PC-9 (cell line): ENCODE measurements around the gene LUZP1. TPM values are rescaled to one million over a fixed set of nuclear protein-coding genes. Genes with fewer than 3 reads are reported as not detected.

ENCODE experiments used
- BruUV-seq: library from RNA; stranded (reverse); fragments of 400-500 nt; replicated peaks from 2 replicates; lab custom pipeline; 2021; lab: Mats Ljungman, UMichigan
- CTCF ChIA-PET: fragments of 300-600 bp; sonication (Branson Sonifier 250); formaldehyde crosslinking; loops from one replicate; lab custom pipeline; 2022; ENCODE audit warnings: antibody characterized with exemption; lab: Charles Lee
- POLR2A ChIA-PET: fragments of 300-600 bp; sonication (Branson Sonifier 250); formaldehyde crosslinking; loops from one replicate; lab custom pipeline; 2022; ENCODE audit warnings: antibody characterized with exemption; ENCODE audit not compliant: unreplicated experiment; lab: Charles Lee
- DNase-seq, 2 experiments: peaks; one replicate each; pipeline versions ENCODE4 v3.0.0 to v3.0.0-alpha.2; 2015 to 2022; ENCODE audit warnings: mixed read lengths in 1 of 2
- H2AFZ ChIP-seq: fragments of 200-600 bp; sonication (generic); 2 replicates; pipeline ENCODE4 v1.8.1; 2017; ENCODE audit warnings: antibody characterized with exemption
- H3F3A ChIP-seq: fragments of 200-600 bp; sonication (generic); 2 replicates; pipeline ENCODE4 v1.8.1; 2017; ENCODE audit warnings: antibody characterized with exemption, mild to moderate bottlenecking, low read depth; ENCODE audit not compliant: insufficient read depth
- H3K27ac ChIP-seq: fragments of 200-600 bp; sonication (generic); 2 replicates; pipeline ENCODE4 v1.6.1; 2016; ENCODE audit warnings: mixed run types
- H3K27me3 ChIP-seq: fragments of 200-600 bp; sonication (generic); 2 replicates; pipeline ENCODE4 v1.6.1; 2016; ENCODE audit warnings: low read depth, mixed run types; ENCODE audit not compliant: insufficient read depth
- H3K36me3 ChIP-seq: fragments of 200-600 bp; sonication (generic); 2 replicates; pipeline ENCODE4 v1.6.1; 2016; ENCODE audit warnings: low read depth, mixed run types
- H3K4me1 ChIP-seq: fragments of 200-600 bp; sonication (generic); replicated peaks from 2 replicates; pipeline ENCODE4 v1.6.1; 2016; ENCODE audit warnings: mixed run types; ENCODE audit not compliant: insufficient read depth
- H3K4me2 ChIP-seq: fragments of 200-600 bp; sonication (generic); 2 replicates; pipeline ENCODE4 v1.6.1; 2017; ENCODE audit warnings: mixed run types
- H3K4me3 ChIP-seq: fragments of 200-600 bp; sonication (generic); 2 replicates; pipeline ENCODE4 v1.6.1; 2016; ENCODE audit warnings: mixed run types
- H3K79me2 ChIP-seq: fragments of 200-600 bp; sonication (generic); 2 replicates; pipeline ENCODE4 v1.6.1; 2017; ENCODE audit warnings: low read depth, mixed run types
- H3K9me2 ChIP-seq: fragments of 200-600 bp; sonication (generic); 2 replicates; pipeline ENCODE4 v1.8.1; 2017; ENCODE audit warnings: mild to moderate bottlenecking; ENCODE audit not compliant: insufficient read depth
- H3K9me3 ChIP-seq: fragments of 200-600 bp; sonication (generic); 2 replicates; pipeline ENCODE4 v1.8.1; 2016; ENCODE audit warnings: low read depth; ENCODE audit not compliant: insufficient read depth
- H4K20me1 ChIP-seq: fragments of 200-600 bp; sonication (generic); 2 replicates; pipeline ENCODE4 v1.8.1; 2017; ENCODE audit not compliant: insufficient read depth
- CTCF ChIP-seq: fragments of 200-600 bp; sonication (generic); conservative IDR thresholded peaks from 2 replicates; pipeline ENCODE4 v1.6.1; 2017; ENCODE audit warnings: mixed run types, antibody characterized with exemption, mild to moderate bottlenecking, moderate library complexity
- EZH2 ChIP-seq: fragments of 200-600 bp; sonication (generic); IDR thresholded peaks from 2 replicates; pipeline ENCODE4 v1.8.0; 2017; ENCODE audit warnings: antibody characterized with exemption, low read depth
- intact Hi-C: fragments of 100-400 bp; cut with micrococcal nuclease; formaldehyde crosslinking; loops from one replicate; pipeline ENCODE4 v1.10.0; 2022; ENCODE audit not compliant: unreplicated experiment
- total RNA-seq: library from RNA; stranded (reverse); gene quantifications from 2 replicates; pipeline ENCODE4 v1.2.3, GENCODE V29; 2021

The LUZP1 gene
- total RNA-seq, 1 experiment from 2014 or later = 35.0 TPM

GRCh38 chr1:23116921-23117699, 51.5 kb downstream of the LUZP1 start:
- Histone ChIP-seq H3K4me1 (peaks cover 7% of the 10 kb centered on the region), H3K27me3 (no peaks in the 10 kb centered on the region), H3F3A (no peaks in the 10 kb centered on the region), H3K27ac (no peak overlapping the region), H3K4me3 (no peak overlapping the region), H2AFZ (no peak overlapping the region), H3K4me2 (no peak overlapping the region), H3K36me3 (no peaks in the 10 kb centered on the region), H4K20me1 (no peaks in the 10 kb centered on the region), H3K9me2 (no peaks in the 10 kb centered on the region), H3K9me3 (no peaks in the 10 kb centered on the region), H3K79me2 (peaks cover 54% of the 10 kb centered on the region)
- ChIA-PET POLR2A (no interaction called here), CTCF (no interaction called here)
- BruUV-seq = no TSS peak
- DNase-seq = no peak
- TF ChIP-seq EZH2 (no peak), CTCF (no peak)
- intact Hi-C loops = loop anchor here (2.0 kb wide), 1 partner anchor 46 kb away; no protein-coding TSS in a partner anchor

- no peak overlapping the region for H3K4me3 ChIP-seq
- intact Hi-C loops = loop anchor here (2.0 kb wide), 1 partner anchor 46 kb away; no protein-coding TSS in a partner anchor
- H3K27ac ChIP-seq = no peak overlapping the region
- ChIA-PET CTCF (no interaction called here), POLR2A (no interaction called here)
- H3K27me3 ChIP-seq = no peaks in the 10 kb centered on the region
- peaks cover 55% of the 10 kb centered on the region for H3K79me2 ChIP-seq
- TF ChIP-seq EZH2 (no peak), CTCF (no peak)
- no peaks in the 10 kb centered on the region for H4K20me1 ChIP-seq
- no peak overlapping the region for H3K4me2 ChIP-seq
- H3F3A ChIP-seq = no peaks in the 10 kb centered on the region
- H3K36me3 ChIP-seq = no peaks in the 10 kb centered on the region
- DNase-seq = no peak
- H3K4me1 ChIP-seq = peaks cover 4% of the 10 kb centered on the region; the same call in 1 of the 2 replicates
- BruUV-seq = no TSS peak
- H3K9me3 ChIP-seq = no peaks in the 10 kb centered on the region
- H3K9me2 ChIP-seq = no peaks in the 10 kb centered on the region
- H2AFZ ChIP-seq = no peak overlapping the region
These were observed 52.3 kb downstream of the LUZP1 start for GRCh38 chr1:23116216-23116836.

GRCh38 chr1:23114424-23115079, 54.1 kb downstream of the LUZP1 start:
- Histone ChIP-seq H3K36me3 (no peaks in the 10 kb centered on the region), H3K4me1 (peaks cover 7% of the 10 kb centered on the region), H3K4me2 (no peak overlapping the region), H3K79me2 (peaks cover 57% of the 10 kb centered on the region), H3K9me2 (no peaks in the 10 kb centered on the region), H3K4me3 (no peak overlapping the region), H3K27ac (no peak overlapping the region), H2AFZ (no peak overlapping the region), H3F3A (no peaks in the 10 kb centered on the region), H3K9me3 (no peaks in the 10 kb centered on the region), H4K20me1 (no peaks in the 10 kb centered on the region), H3K27me3 (no peaks in the 10 kb centered on the region)
- DNase-seq = no peak
- no peak for TF ChIP-seq CTCF
- no peak for TF ChIP-seq EZH2
- intact Hi-C loops = no loop called here
- ChIA-PET POLR2A (interaction anchor here (0.6 kb wide), 1 partner anchor 577 kb away, joined by 4 read pairs; no protein-coding TSS in a partner anchor), CTCF (no interaction called here)
- no TSS peak for BruUV-seq
